ENCODE measurements around the gene GMDS.

The GMDS gene

GRCh38 chr6:1630771-1631217 is 614.6 kb downstream of the GMDS start:
- no peak for DNase-seq

- no peak for DNase-seq
Observed at GRCh38 chr6:1630212-1630770, 615.1 kb downstream of the GMDS start.

DNA sequence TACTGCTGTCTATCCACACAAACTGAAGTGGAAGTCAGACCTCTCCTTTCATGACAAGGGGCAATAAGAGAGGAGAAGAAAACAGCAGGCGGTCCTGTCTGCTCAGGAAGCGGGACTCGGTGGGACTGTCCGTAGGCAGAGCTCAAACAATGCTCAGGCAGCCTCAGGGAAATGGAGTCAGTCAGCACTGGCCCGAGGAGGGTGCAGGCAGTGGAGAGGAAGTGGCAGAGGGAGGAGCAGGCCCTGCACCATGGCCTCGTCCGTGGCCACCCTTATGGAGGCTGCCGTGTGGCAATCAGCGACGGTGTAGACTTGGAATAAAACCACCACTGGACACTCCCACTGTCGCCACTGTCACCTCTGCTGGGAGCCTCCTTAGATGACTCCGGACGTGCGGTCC is 616.1 kb downstream of the GMDS start:
- no peak for DNase-seq

DNA sequence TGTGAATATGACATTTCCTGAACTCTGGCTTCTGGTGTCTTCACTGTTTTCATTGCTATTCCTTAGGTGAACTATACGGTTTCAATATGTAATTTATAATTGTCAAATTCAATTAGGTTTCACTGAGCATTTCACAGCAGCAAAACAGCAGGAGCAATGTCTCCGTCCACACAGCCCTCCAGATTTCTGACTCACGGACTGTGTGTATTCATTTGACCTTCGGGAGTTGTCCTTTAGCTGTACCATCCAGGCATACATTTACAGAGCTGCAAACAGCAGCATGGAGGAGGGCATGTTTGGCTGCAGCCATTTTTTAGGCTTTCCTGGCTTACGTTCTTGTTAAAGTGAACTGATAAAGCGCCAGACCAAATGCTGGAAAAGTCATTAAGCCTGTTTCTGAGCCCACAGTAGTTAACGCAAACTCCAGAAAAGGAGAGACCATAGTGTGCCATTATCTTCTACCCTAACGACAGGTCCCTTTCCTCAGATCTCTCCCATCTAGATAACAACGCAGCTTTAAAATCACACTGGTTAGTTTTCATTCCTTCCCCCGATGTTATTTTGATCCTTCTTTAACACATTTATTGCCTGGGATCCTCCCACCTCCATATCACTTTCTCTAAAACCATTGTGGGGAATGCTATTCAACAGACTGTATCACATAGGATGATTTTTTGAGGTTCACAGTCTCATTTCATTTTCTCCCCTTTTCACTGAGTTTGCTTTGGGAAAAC is 617.4 kb downstream of the GMDS start:
- no peak for DNase-seq

DNA sequence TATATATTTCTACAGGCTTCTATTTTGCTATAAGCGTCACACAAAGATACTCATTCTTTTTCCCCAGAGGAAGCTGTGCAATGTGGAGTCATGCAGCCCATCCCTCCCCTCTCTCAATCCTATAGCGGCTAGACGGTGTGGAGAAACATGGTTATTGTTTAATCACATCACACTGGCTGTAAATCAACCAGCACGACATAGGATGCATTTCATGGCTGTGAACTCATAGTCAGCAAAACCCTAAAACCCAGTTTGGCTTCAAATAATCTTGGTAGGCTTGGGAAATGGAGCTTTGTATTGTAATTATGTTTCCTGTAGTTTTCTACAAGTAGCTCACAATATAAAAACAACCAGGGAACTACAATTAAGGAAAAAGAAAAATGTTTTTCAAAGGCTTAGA is 618.9 kb downstream of the GMDS start:
- DNase-seq: no peak

- no peak for DNase-seq
Observed at GRCh38 chr6:1625794-1626435, 619.5 kb downstream of the GMDS start.

GRCh38 chr6:1624851-1625781 is 620.3 kb downstream of the GMDS start:
- no peak for DNase-seq

DNA sequence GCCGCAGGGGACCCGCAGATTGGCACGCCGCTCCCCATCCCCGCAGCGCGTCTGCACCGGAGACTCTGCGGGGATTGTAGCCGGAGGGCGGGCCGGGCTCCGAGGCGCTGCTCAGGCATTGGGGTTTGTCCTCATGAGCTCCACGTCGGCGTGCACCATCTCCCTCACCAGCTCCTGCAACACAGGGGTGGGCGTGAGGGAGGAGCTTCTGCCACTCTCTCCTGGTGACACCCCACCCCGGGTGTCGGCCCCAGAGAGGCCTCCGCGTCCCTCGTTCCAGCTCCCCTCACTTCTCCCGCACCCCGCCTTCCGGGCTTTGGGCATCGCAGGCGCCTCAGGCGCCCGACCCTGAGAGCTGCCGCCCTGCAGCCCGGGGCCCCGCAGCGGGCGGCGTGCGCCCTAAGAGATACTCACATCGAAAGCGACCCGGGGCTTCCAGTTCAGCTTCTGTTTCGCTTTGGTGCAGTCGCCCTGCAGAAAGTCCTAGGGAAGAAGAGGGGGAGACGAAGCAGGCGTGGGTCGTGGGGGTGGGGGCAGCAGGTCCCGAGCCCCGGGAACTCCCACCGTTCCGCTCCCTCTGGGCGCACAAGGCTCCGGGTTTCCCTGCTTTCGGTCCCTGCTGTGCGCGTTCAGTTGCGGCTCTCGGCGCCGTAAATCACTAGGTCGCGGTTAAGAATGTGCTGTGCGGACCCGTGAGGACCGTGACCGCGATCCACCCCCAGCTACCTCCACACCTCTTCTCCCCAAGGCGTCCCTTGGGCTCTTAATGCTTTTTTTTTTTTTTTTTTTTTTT is 621.2 kb downstream of the GMDS start:
- DNase-seq: no peak

- DNase-seq: no peak
Observed at GRCh38 chr6:1623769-1624057, 621.7 kb downstream of the GMDS start.

GRCh38 chr6:1622851-1623768 is 622.3 kb downstream of the GMDS start:
- no peak for DNase-seq

GRCh38 chr6:1622220-1622850 is 623.1 kb downstream of the GMDS start:
- no peak for DNase-seq

GRCh38 chr6:1621070-1621701 is 624.2 kb downstream of the GMDS start:
- DNase-seq: no peak

DNA sequence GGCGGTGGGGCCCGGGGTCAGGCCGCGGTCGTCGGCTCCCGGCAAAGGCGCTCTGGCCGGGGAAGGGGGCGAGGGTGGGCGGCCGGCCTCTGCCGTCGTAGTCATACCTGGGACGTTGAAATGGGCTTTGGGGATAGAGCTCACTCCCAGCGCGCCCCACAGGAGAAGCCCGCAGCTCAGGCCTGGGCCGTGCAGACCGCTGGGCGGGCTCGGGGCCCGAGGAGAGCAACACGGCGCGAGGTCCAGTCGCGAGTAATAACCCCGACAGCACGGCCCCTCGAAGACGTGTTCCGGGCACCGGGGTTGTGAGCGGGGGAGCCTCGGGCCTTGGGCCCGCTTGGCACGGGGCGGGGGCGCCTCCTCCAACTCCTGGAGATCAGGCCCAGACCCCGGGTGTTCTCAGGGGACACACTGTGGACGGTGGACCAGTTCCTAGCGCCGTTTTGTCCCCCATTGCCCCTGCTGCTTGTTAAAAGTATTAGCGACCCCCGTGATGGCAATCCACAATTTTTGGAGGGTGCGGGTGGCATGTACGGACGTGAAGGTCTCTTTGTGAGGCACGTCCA is 624.8 kb downstream of the GMDS start:
- no peak for DNase-seq

- no peak for DNase-seq
Observed at GRCh38 chr6:1619673-1620503, 625.5 kb downstream of the GMDS start.

- no peak for DNase-seq
Observed at GRCh38 chr6:1619098-1619672, 626.2 kb downstream of the GMDS start.

DNA sequence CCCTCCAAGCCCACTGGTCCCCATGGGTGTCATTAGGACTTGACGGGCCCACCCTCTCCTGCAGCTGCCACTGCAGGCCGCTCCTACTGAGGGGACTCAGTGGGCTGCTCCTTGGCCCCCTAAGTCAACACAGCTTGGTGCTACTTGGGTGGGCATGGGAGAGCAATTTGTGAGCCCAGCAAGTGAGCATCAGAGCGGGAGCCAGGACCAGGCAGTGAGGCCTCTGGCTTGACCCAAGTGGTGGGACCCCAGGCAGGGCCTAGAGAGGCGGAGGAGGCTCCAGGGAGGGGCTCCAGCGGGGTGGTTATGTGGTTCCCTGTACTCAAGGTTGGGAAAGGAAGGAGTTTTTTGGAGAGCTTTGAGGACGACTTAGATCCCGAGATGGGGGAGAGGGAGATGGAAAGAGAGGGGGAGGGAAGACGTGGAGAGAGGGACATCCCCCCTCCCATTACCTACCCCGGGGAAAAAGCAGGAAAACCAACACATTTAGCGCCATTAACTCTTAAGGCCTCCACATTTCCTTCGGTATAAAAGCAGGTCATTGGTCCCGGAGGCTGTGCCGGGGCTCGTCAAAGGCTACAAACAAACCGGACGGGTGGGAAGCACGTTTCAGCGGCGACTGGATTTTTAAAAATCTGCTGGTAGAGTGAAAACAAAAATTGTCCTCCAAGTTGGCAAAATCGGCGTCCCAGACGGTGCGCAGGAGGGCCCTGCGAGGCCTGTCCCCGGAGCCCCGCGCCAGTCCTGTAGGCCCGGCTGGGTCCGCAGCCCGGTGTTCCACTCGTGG is 626.9 kb downstream of the GMDS start:
- DNase-seq: no peak

DNA sequence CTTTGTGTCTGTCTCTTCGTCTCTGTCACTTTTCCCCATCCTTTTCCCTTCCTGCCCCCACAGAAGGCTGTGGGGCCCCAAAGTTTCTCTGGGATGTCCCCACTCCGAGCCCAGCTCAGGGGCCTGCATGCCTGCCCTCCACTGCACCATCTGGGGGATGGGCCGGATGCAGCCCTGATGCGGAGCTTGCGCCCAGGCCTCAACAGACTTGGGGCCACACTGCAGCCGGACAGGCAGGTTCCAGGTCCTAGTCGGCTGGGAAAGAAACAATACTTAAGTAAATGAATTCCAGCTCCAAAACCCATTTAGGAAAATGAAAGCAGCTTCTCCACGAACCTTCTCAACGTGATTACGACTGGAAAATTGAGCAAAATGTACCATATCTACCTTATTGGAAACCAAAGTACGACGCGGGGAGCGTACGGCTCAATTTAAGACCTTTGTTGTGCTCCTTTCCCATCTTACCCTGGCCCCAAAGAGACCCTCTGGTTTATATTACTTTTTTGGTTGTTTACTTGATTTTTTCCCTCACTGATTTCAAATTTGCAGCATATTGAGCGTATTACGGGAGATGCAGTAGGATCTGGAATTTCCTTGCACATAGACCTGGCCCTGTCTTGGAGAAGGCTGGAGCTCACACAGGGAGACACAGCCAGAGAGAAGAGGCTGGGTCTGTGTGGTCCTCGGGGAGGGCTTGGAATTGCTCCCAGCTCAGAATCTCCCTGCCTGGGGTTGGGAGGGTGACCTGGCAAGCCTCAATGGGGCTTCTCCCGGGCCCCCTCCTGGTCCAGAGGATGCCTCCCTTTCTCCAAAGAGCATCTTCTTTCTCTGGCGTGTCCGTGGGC is 627.7 kb downstream of the GMDS start:
- no peak for DNase-seq
